Measurements from ENCODE around the gene TMEM238L.

TMEM238L gene

GRCh38 chr17:10797476-10798328, 6.2 kb downstream of the TMEM238L start:
- no peak overlapping the region for H2AFZ ChIP-seq (ENCODE audit: insufficient read depth, low read length, poor library complexity)
- no peak overlapping the region for H2BK5ac ChIP-seq (ENCODE audit: low read depth, low read length, poor library complexity)
- no peak overlapping the region for H3K14ac ChIP-seq (ENCODE audit: low read length)
- H4K8ac ChIP-seq (ENCODE audit: low read depth, low read length) = no peak overlapping the region
- no peaks in the 10 kb centered on the region for H3K36me3 ChIP-seq (ENCODE audit: control insufficient read depth in 1 of 2, insufficient read depth in 2 of 2, low read length in 2 of 2)
- DNase-seq = no peak
- no peak overlapping the region for H3K18ac ChIP-seq (ENCODE audit: low read length)
- no peak overlapping the region for H2BK12ac ChIP-seq (ENCODE audit: low read length)
- H2BK120ac ChIP-seq (ENCODE audit: insufficient read depth, low read length, poor library complexity) = no peak overlapping the region
- peaks cover 5 to 11% of the 10 kb centered on the region in 2 experiments for H3K4me1 ChIP-seq (ENCODE audit: control insufficient read depth in 1 of 2, insufficient read depth in 2 of 2, low read length in 2 of 2)
- H3K4me2 ChIP-seq (ENCODE audit: low read length) = no peak overlapping the region
- no peak overlapping the region for H3K23ac ChIP-seq (ENCODE audit: low read length)
- H3K4me3 ChIP-seq (ENCODE audit: low read depth, low read length) = no peak overlapping the region
- peaks cover 1% of the 10 kb centered on the region for H3K9me3 ChIP-seq (ENCODE audit: insufficient read depth, low read depth, low read length)
- no peak overlapping the region for H2AK5ac ChIP-seq (ENCODE audit: low read length)
- no peak overlapping the region for H3K9ac ChIP-seq (ENCODE audit: low read length)
- H3K4ac ChIP-seq (ENCODE audit: low read depth, low read length) = no peak overlapping the region
- no peak overlapping the region for H4K91ac ChIP-seq (ENCODE audit: low read depth, low read length)
- no peaks in the 10 kb centered on the region for H3K79me2 ChIP-seq (ENCODE audit: control insufficient read depth, insufficient read depth, low read length, poor library complexity)
- no peak overlapping the region for H4K12ac ChIP-seq (ENCODE audit: low read depth, low read length)
- H3K27ac ChIP-seq (ENCODE audit: low read depth, low read length) = no peak overlapping the region
- whole genome bisulfite sequencing (ENCODE audit: extremely low coverage, insufficient coverage, insufficient read length) = no CpG with 5 or more reads among the region's 11 CpGs
- H3K27me3 ChIP-seq (ENCODE audit: insufficient read depth, low read length) = no peaks in the 10 kb centered on the region
- H3K79me1 ChIP-seq (ENCODE audit: low read length) = no peaks in the 10 kb centered on the region

- no CpG with 5 or more reads among the region's 4 CpGs for WGBS (ENCODE audit: extremely low coverage, insufficient coverage, insufficient read length)
- H4K12ac ChIP-seq (ENCODE audit: low read depth, low read length) = no peak overlapping the region
- H3K9me3 ChIP-seq (ENCODE audit: insufficient read depth, low read depth, low read length) = no peaks in the 10 kb centered on the region
- no peaks in the 10 kb centered on the region for H3K36me3 ChIP-seq (ENCODE audit: control insufficient read depth in 1 of 2, insufficient read depth in 2 of 2, low read length in 2 of 2)
- no peak overlapping the region for H2BK12ac ChIP-seq (ENCODE audit: low read length)
- H4K91ac ChIP-seq (ENCODE audit: low read depth, low read length) = no peak overlapping the region
- no peaks in the 10 kb centered on the region for H3K27me3 ChIP-seq (ENCODE audit: insufficient read depth, low read length)
- H2BK5ac ChIP-seq (ENCODE audit: low read depth, low read length, poor library complexity) = no peak overlapping the region
- DNase-seq = peak; percentile 16 to 34
- H2AK5ac ChIP-seq (ENCODE audit: low read length) = no peak overlapping the region
- H3K9ac ChIP-seq (ENCODE audit: low read length) = no peak overlapping the region
- no peak overlapping the region for H3K18ac ChIP-seq (ENCODE audit: low read length)
- no peak overlapping the region for H2BK120ac ChIP-seq (ENCODE audit: insufficient read depth, low read length, poor library complexity)
- no peak overlapping the region for H3K4me3 ChIP-seq (ENCODE audit: low read depth, low read length)
- no peaks in the 10 kb centered on the region for H3K79me2 ChIP-seq (ENCODE audit: control insufficient read depth, insufficient read depth, low read length, poor library complexity)
- no peak overlapping the region for H3K4me2 ChIP-seq (ENCODE audit: low read length)
- peaks cover 2% of the 10 kb centered on the region for H3K79me1 ChIP-seq (ENCODE audit: low read length)
- H3K4me1 ChIP-seq (ENCODE audit: control insufficient read depth in 1 of 2, insufficient read depth in 2 of 2, low read length in 2 of 2) = peaks cover 8 to 9% of the 10 kb centered on the region in 2 experiments
- H3K23ac ChIP-seq (ENCODE audit: low read length) = no peak overlapping the region
- no peak overlapping the region for H2AFZ ChIP-seq (ENCODE audit: insufficient read depth, low read length, poor library complexity)
- H3K27ac ChIP-seq (ENCODE audit: low read depth, low read length) = no peak overlapping the region
- H3K4ac ChIP-seq (ENCODE audit: low read depth, low read length) = no peak overlapping the region
- no peak overlapping the region for H4K8ac ChIP-seq (ENCODE audit: low read depth, low read length)
- H3K14ac ChIP-seq (ENCODE audit: low read length) = no peak overlapping the region
Observed at GRCh38 chr17:10793816-10794215, 10.1 kb downstream of the TMEM238L start.

GRCh38 chr17:10793256-10793655, 10.6 kb downstream of the TMEM238L start:
- Histone ChIP-seq H3K79me1 (ENCODE audit: low read length) (peaks cover 2% of the 10 kb centered on the region), H2BK5ac (ENCODE audit: low read depth, low read length, poor library complexity) (no peak overlapping the region), H3K4me2 (ENCODE audit: low read length) (no peak overlapping the region), H3K9me3 (ENCODE audit: insufficient read depth, low read depth, low read length) (no peaks in the 10 kb centered on the region), H3K4ac (ENCODE audit: low read depth, low read length) (no peak overlapping the region), H3K27ac (ENCODE audit: low read depth, low read length) (no peak overlapping the region), H4K12ac (ENCODE audit: low read depth, low read length) (no peak overlapping the region), H3K4me1 (ENCODE audit: control insufficient read depth in 1 of 2, insufficient read depth in 2 of 2, low read length in 2 of 2) (peaks cover 8 to 9% of the 10 kb centered on the region in 2 experiments), H2AK5ac (ENCODE audit: low read length) (no peak overlapping the region), H3K14ac (ENCODE audit: low read length) (no peak overlapping the region), H4K8ac (ENCODE audit: low read depth, low read length) (no peak overlapping the region), H3K18ac (ENCODE audit: low read length) (no peak overlapping the region), H3K79me2 (ENCODE audit: control insufficient read depth, insufficient read depth, low read length, poor library complexity) (no peaks in the 10 kb centered on the region), H2BK120ac (ENCODE audit: insufficient read depth, low read length, poor library complexity) (no peak overlapping the region), H3K9ac (ENCODE audit: low read length) (no peak overlapping the region), H4K91ac (ENCODE audit: low read depth, low read length) (no peak overlapping the region), H2AFZ (ENCODE audit: insufficient read depth, low read length, poor library complexity) (no peak overlapping the region), H3K36me3 (ENCODE audit: control insufficient read depth in 1 of 2, insufficient read depth in 2 of 2, low read length in 2 of 2) (no peaks in the 10 kb centered on the region), H3K4me3 (ENCODE audit: low read depth, low read length) (no peak overlapping the region), H3K27me3 (ENCODE audit: insufficient read depth, low read length) (no peaks in the 10 kb centered on the region), H2BK12ac (ENCODE audit: low read length) (no peak overlapping the region), H3K23ac (ENCODE audit: low read length) (no peak overlapping the region)
- DNase-seq = peak; percentile 87
- no CpG with 5 or more reads among the region's 7 CpGs for WGBS (ENCODE audit: extremely low coverage, insufficient coverage, insufficient read length)

- Histone ChIP-seq H3K4me2 (ENCODE audit: low read length) (no peak overlapping the region), H3K9me3 (ENCODE audit: insufficient read depth, low read depth, low read length) (no peaks in the 10 kb centered on the region), H3K18ac (ENCODE audit: low read length) (no peak overlapping the region), H3K27ac (ENCODE audit: low read depth, low read length) (no peak overlapping the region), H3K4me3 (ENCODE audit: low read depth, low read length) (no peak overlapping the region), H4K12ac (ENCODE audit: low read depth, low read length) (no peak overlapping the region), H2BK12ac (ENCODE audit: low read length) (no peak overlapping the region), H2AK5ac (ENCODE audit: low read length) (no peak overlapping the region), H2AFZ (ENCODE audit: insufficient read depth, low read length, poor library complexity) (no peak overlapping the region), H4K8ac (ENCODE audit: low read depth, low read length) (no peak overlapping the region), H3K4ac (ENCODE audit: low read depth, low read length) (no peak overlapping the region), H3K27me3 (ENCODE audit: insufficient read depth, low read length) (no peaks in the 10 kb centered on the region), H3K14ac (ENCODE audit: low read length) (no peak overlapping the region), H3K36me3 (ENCODE audit: control insufficient read depth in 1 of 2, insufficient read depth in 2 of 2, low read length in 2 of 2) (no peaks in the 10 kb centered on the region), H4K91ac (ENCODE audit: low read depth, low read length) (peak overlapping the region; percentile 0), H3K79me2 (ENCODE audit: control insufficient read depth, insufficient read depth, low read length, poor library complexity) (no peaks in the 10 kb centered on the region), H3K23ac (ENCODE audit: low read length) (no peak overlapping the region), H2BK120ac (ENCODE audit: insufficient read depth, low read length, poor library complexity) (no peak overlapping the region), H3K79me1 (ENCODE audit: low read length) (peaks cover 2% of the 10 kb centered on the region), H2BK5ac (ENCODE audit: low read depth, low read length, poor library complexity) (no peak overlapping the region), H3K9ac (ENCODE audit: low read length) (no peak overlapping the region), H3K4me1 (ENCODE audit: control insufficient read depth in 1 of 2, insufficient read depth in 2 of 2, low read length in 2 of 2) (peaks cover 3 to 4% of the 10 kb centered on the region in 2 experiments)
- peak; percentile 61 to 88 for DNase-seq
- no CpG with 5 or more reads among the region's 8 CpGs for WGBS (ENCODE audit: extremely low coverage, insufficient coverage, insufficient read length)
Observed at GRCh38 chr17:10792151-10792550, 11.7 kb downstream of the TMEM238L start.

Measured in trophoblast cell (in vitro differentiated cells and primary cell).